MCF 10A (cell line): ENCODE measurements around the gene CCDC60. TPM values are rescaled to one million over a fixed set of nuclear protein-coding genes. Genes with fewer than 3 reads are reported as not detected.

Source experiments
- BruUV-seq: library from RNA; stranded (reverse); fragments of 400-500 nt; replicated peaks from 2 replicates; lab custom pipeline; 2021; lab: Mats Ljungman, UMichigan
- CTCF ChIA-PET: fragments of 300-600 bp; sonication (Branson Sonifier 250); formaldehyde crosslinking; extraction: SDS; loops from one replicate; lab custom pipeline; 2021; ENCODE audit warnings: antibody characterized with exemption, inconsistent platforms; lab: Yijun Ruan, JAX
- POLR2A ChIA-PET: fragments of 300-600, 350-650 bp; sonication (Branson Sonifier 250); formaldehyde crosslinking; extraction: SDS; loops from one replicate; lab custom pipeline; 2020; ENCODE audit warnings: antibody characterized with exemption, inconsistent platforms; lab: Yijun Ruan, JAX
- DNase-seq: peaks from one replicate; pipeline ENCODE4 v3.0.0-alpha.2; 2018; ENCODE audit not compliant: unreplicated experiment
- H3K27ac Mint-ChIP-seq: one replicate; pipeline ENCODE4 v1.8.0; 2022; ENCODE audit warnings: mild to moderate bottlenecking, low read depth, mixed read lengths; ENCODE audit not compliant: unreplicated experiment
- H3K27me3 Mint-ChIP-seq: one replicate; pipeline ENCODE4 v1.8.0; 2022; ENCODE audit warnings: mixed read lengths; ENCODE audit not compliant: insufficient read depth, unreplicated experiment
- H3K36me3 Mint-ChIP-seq: one replicate; pipeline ENCODE4 v1.8.0; 2022; ENCODE audit warnings: mild to moderate bottlenecking, moderate library complexity, mixed read lengths; ENCODE audit not compliant: insufficient read depth, unreplicated experiment
- H3K4me1 Mint-ChIP-seq: one replicate; pipeline ENCODE4 v1.8.0; 2022; ENCODE audit warnings: mixed read lengths; ENCODE audit not compliant: insufficient read depth, unreplicated experiment
- H3K4me3 Mint-ChIP-seq: one replicate; pipeline ENCODE4 v1.8.0; 2022; ENCODE audit warnings: mild to moderate bottlenecking, moderate library complexity, mixed read lengths; ENCODE audit not compliant: unreplicated experiment
- H3K9me3 Mint-ChIP-seq: one replicate; pipeline ENCODE4 v1.8.0; 2022; ENCODE audit warnings: mixed read lengths; ENCODE audit not compliant: unreplicated experiment
- CTCF ChIP-seq: fragments of 200-600 bp; IDR thresholded peaks from one replicate; pipeline ENCODE4 v1.8.0; 2022; ENCODE audit warnings: antibody characterized with exemption, mild to moderate bottlenecking; ENCODE audit not compliant: unreplicated experiment
- intact Hi-C: fragments of 100-400 bp; cut with micrococcal nuclease; formaldehyde crosslinking; loops from 2 replicates; pipeline ENCODE4 v1.14.1; 2022
- total RNA-seq: library from RNA; stranded (reverse); gene quantifications from 2 replicates; pipeline ENCODE4 v1.2.3, GENCODE V29; 2022

Gene CCDC60
- total RNA-seq, 1 experiment from 2014 or later = not detected

- no peak overlapping the region for H3K27ac Mint-ChIP-seq
Observed at GRCh38 chr12:119440803-119441360, 106.4 kb downstream of the CCDC60 start.

DNA sequence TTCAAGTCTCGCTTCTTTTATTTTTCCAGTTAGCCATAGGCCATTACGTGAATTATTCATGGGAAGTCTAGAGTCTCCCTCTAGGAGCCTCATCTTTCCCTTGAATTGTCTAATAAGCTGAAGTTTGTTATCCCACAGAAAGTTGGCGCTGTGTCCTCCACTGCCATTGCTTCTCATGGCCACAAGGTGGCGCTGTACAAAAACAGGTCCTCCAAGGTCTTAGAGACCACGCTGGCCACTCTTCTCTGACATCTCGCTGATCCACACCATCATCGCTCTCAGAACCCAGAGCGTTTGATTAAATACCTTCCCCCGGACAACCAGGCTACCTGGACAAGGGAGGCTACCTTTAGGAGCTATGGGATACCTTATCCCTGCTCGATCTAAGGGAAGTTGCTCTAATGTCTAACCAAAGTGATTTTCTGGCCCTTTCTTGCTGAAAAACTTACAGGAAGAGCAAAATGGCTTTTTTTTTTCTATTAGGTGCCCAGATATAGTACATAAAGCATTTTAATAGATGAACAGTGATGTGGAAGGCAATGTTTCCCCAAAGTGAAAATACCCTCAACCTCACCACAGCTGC lies 110.0 kb downstream of the CCDC60 start:
- H3K4me3 Mint-ChIP-seq = no peak overlapping the region
- no TSS peak for BruUV-seq

More at GRCh38 chr12:119440803-119441360, 106.4 kb downstream of the CCDC60 start:
- no peaks in the 10 kb centered on the region for H3K36me3 Mint-ChIP-seq
- ChIA-PET POLR2A (no interaction called here), CTCF (interaction anchor here (0.9 to 2.1 kb wide), 2 partner anchors 104 to 326 kb away, joined by 5 to 6 read pairs; no protein-coding TSS in a partner anchor)
- intact Hi-C loops = loop anchor here (5.0 kb wide), 2 partner anchors 106 to 206 kb away; no protein-coding TSS in a partner anchor
- no peak for DNase-seq
- no peak for TF ChIP-seq CTCF
- BruUV-seq = no TSS peak
- H3K4me3 Mint-ChIP-seq = no peak overlapping the region
- no peaks in the 10 kb centered on the region for H3K4me1 Mint-ChIP-seq
- peaks cover 4% of the 10 kb centered on the region for H3K9me3 Mint-ChIP-seq
- H3K27me3 Mint-ChIP-seq = no peaks in the 10 kb centered on the region

DNA sequence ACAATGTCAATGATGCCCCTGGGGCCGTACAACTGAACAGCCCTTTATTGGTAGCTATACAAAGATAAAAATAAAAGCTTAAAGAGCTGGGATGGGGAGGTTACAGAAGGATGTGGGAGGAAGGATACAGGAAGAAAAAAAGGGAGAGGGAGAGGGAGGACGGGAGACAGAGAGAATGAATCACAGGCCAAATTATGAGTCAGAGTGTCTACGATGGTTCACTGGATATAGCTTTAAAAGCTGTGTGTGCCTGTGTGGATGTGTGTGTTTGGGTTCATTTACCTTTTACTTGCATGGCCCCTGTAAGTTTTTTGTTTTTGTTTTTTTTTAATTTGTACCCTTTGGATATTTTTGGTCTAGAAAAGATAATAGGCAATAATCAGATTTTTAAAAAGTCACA lies 111.9 kb downstream of the CCDC60 start:
- no peaks in the 10 kb centered on the region for H3K9me3 Mint-ChIP-seq
- no peaks in the 10 kb centered on the region for H3K36me3 Mint-ChIP-seq

More for the DNA sequence above, 110.0 kb downstream of the CCDC60 start:
- CTCF ChIA-PET = interaction anchor here (0.6 to 5.0 kb wide), 25 partner anchors 14 to 1049 kb away, joined by 3 to 49 read pairs (median 3); no protein-coding TSS in a partner anchor
- peak; percentile 65 for TF ChIP-seq CTCF
- DNase-seq = peak; percentile 57
- no peak overlapping the region for H3K27ac Mint-ChIP-seq
- no peaks in the 10 kb centered on the region for H3K4me1 Mint-ChIP-seq
- no peaks in the 10 kb centered on the region for H3K9me3 Mint-ChIP-seq
- no peaks in the 10 kb centered on the region for H3K36me3 Mint-ChIP-seq
- no peaks in the 10 kb centered on the region for H3K27me3 Mint-ChIP-seq
- intact Hi-C loops = loop anchor here (5.0 kb wide), 2 partner anchors 103 to 203 kb away; no protein-coding TSS in a partner anchor
- POLR2A ChIA-PET = no interaction called here

More for the DNA sequence above, 111.9 kb downstream of the CCDC60 start:
- ChIA-PET POLR2A (interaction anchor here (0.8 kb wide), 1 partner anchor 382 kb away, joined by 3 read pairs; no protein-coding TSS in a partner anchor), CTCF (interaction anchor here (0.6 to 5.0 kb wide), 5 partner anchors 99 to 1069 kb away, joined by 3 to 49 read pairs (median 4); no protein-coding TSS in a partner anchor)
- no peak overlapping the region for H3K27ac Mint-ChIP-seq
- no TSS peak for BruUV-seq
- peak; percentile 16 for DNase-seq
- TF ChIP-seq CTCF = no peak
- H3K27me3 Mint-ChIP-seq = no peaks in the 10 kb centered on the region
- H3K4me3 Mint-ChIP-seq = no peak overlapping the region
- intact Hi-C loops = no loop called here
- no peaks in the 10 kb centered on the region for H3K4me1 Mint-ChIP-seq
